Measurements from ENCODE around the gene DPM3.

Gene DPM3

GRCh38 chr1:155117610-155118009, 22.7 kb downstream of the DPM3 start:
- no peak for TF ChIP-seq CTCF (IDR thresholded peaks at IDR 0.05; ENCODE audit: low read depth, low read length)
- Histone ChIP-seq H3K27me3 (ENCODE audit: insufficient read depth, low read depth, severe bottlenecking) (no peaks in the 10 kb centered on the region), H3K36me3 (no peaks in the 10 kb centered on the region), H3K4me3 (ENCODE audit: low read depth, low read length) (no peak overlapping the region), H3K9me3 (ENCODE audit: severe bottlenecking) (no peaks in the 10 kb centered on the region), H3K27ac (no peak overlapping the region)
- no peak for DNase-seq

- Histone ChIP-seq H3K4me3 (ENCODE audit: low read depth, low read length) (no peak overlapping the region), H3K9me3 (ENCODE audit: severe bottlenecking) (no peaks in the 10 kb centered on the region), H3K27me3 (ENCODE audit: insufficient read depth, low read depth, severe bottlenecking) (no peaks in the 10 kb centered on the region), H3K36me3 (no peaks in the 10 kb centered on the region), H3K27ac (no peak overlapping the region)
- no peak for TF ChIP-seq CTCF (IDR thresholded peaks at IDR 0.05; ENCODE audit: low read depth, low read length)
- DNase-seq = no peak
Observed at GRCh38 chr1:155116113-155116764, 24.1 kb downstream of the DPM3 start.

- TF ChIP-seq CTCF (IDR thresholded peaks at IDR 0.05; ENCODE audit: low read depth, low read length) = no peak
- Histone ChIP-seq H3K36me3 (no peaks in the 10 kb centered on the region), H3K27ac (no peak overlapping the region), H3K9me3 (ENCODE audit: severe bottlenecking) (no peaks in the 10 kb centered on the region), H3K27me3 (ENCODE audit: insufficient read depth, low read depth, severe bottlenecking) (no peaks in the 10 kb centered on the region), H3K4me3 (ENCODE audit: low read depth, low read length) (no peak overlapping the region)
- no peak for DNase-seq
Observed at GRCh38 chr1:155113450-155113980, 26.8 kb downstream of the DPM3 start.

- Histone ChIP-seq H3K36me3 (no peaks in the 10 kb centered on the region), H3K27ac (no peak overlapping the region), H3K9me3 (ENCODE audit: severe bottlenecking) (no peaks in the 10 kb centered on the region), H3K27me3 (ENCODE audit: insufficient read depth, low read depth, severe bottlenecking) (no peaks in the 10 kb centered on the region), H3K4me3 (ENCODE audit: low read depth, low read length) (no peak overlapping the region)
- no peak for DNase-seq
- no peak for TF ChIP-seq CTCF (IDR thresholded peaks at IDR 0.05; ENCODE audit: low read depth, low read length)
Observed at GRCh38 chr1:155110826-155111225, 29.5 kb downstream of the DPM3 start.

- no peak overlapping the region for H3K4me3 ChIP-seq (ENCODE audit: low read depth, low read length)
- no peak for TF ChIP-seq CTCF (IDR thresholded peaks at IDR 0.05; ENCODE audit: low read depth, low read length)
Observed at GRCh38 chr1:155110381-155110780, 29.9 kb downstream of the DPM3 start.

GRCh38 chr1:155108296-155108695, 32.0 kb downstream of the DPM3 start:
- Histone ChIP-seq H3K27me3 (ENCODE audit: insufficient read depth, low read depth, severe bottlenecking) (no peaks in the 10 kb centered on the region), H3K27ac (no peak overlapping the region)

More at GRCh38 chr1:155110381-155110780, 29.9 kb downstream of the DPM3 start:
- H3K27ac ChIP-seq = no peak overlapping the region
- H3K9me3 ChIP-seq (ENCODE audit: severe bottlenecking) = no peaks in the 10 kb centered on the region
- DNase-seq = peak; percentile 74
- H3K27me3 ChIP-seq (ENCODE audit: insufficient read depth, low read depth, severe bottlenecking) = no peaks in the 10 kb centered on the region
- no peaks in the 10 kb centered on the region for H3K36me3 ChIP-seq

More at GRCh38 chr1:155108296-155108695, 32.0 kb downstream of the DPM3 start:
- no peak for DNase-seq
- no peak overlapping the region for H3K4me3 ChIP-seq (ENCODE audit: low read depth, low read length)
- TF ChIP-seq CTCF (IDR thresholded peaks at IDR 0.05; ENCODE audit: low read depth, low read length) = no peak
- H3K9me3 ChIP-seq (ENCODE audit: severe bottlenecking) = no peaks in the 10 kb centered on the region
- no peaks in the 10 kb centered on the region for H3K36me3 ChIP-seq
